ENCODE data around the gene ERC2.

ERC2 gene

GRCh38 chr3:56248021-56248420, 220.2 kb downstream of the ERC2 start:
- Histone ChIP-seq H3K79me2 (ENCODE audit: control insufficient read depth, insufficient read depth, low read length, poor library complexity) (no peaks in the 10 kb centered on the region), H3K27ac (ENCODE audit: low read depth, low read length) (no peak overlapping the region), H4K8ac (ENCODE audit: low read depth, low read length) (no peak overlapping the region), H4K91ac (ENCODE audit: low read depth, low read length) (no peak overlapping the region), H2BK12ac (ENCODE audit: low read length) (no peak overlapping the region), H3K9me3 (ENCODE audit: insufficient read depth, low read depth, low read length) (no peaks in the 10 kb centered on the region), H3K23ac (ENCODE audit: low read length) (no peak overlapping the region), H3K9ac (ENCODE audit: low read length) (no peak overlapping the region), H2BK120ac (ENCODE audit: insufficient read depth, low read length, poor library complexity) (no peak overlapping the region), H3K4me3 (ENCODE audit: low read depth, low read length) (no peak overlapping the region), H3K14ac (ENCODE audit: low read length) (no peak overlapping the region), H3K27me3 (ENCODE audit: insufficient read depth, low read length) (no peaks in the 10 kb centered on the region), H3K4ac (ENCODE audit: low read depth, low read length) (no peak overlapping the region), H2AK5ac (ENCODE audit: low read length) (no peak overlapping the region), H3K4me1 (ENCODE audit: control insufficient read depth in 1 of 2, insufficient read depth in 2 of 2, low read length in 2 of 2) (no peaks in the 10 kb centered on the region), H2BK5ac (ENCODE audit: low read depth, low read length, poor library complexity) (no peak overlapping the region), H2AFZ (ENCODE audit: insufficient read depth, low read length, poor library complexity) (no peak overlapping the region), H3K4me2 (ENCODE audit: low read length) (no peak overlapping the region), H3K18ac (ENCODE audit: low read length) (no peak overlapping the region), H4K12ac (ENCODE audit: low read depth, low read length) (no peak overlapping the region), H3K79me1 (ENCODE audit: low read length) (no peaks in the 10 kb centered on the region), H3K36me3 (ENCODE audit: control insufficient read depth in 1 of 2, insufficient read depth in 2 of 2, low read length in 2 of 2) (no peaks in the 10 kb centered on the region)
- DNase-seq, result peak; percentile 64 to 91
- no CpG with 5 or more reads among the region's 4 CpGs for WGBS (ENCODE audit: extremely low coverage, insufficient coverage, insufficient read length)

GRCh38 chr3:56238299-56238698, 230.0 kb downstream of the ERC2 start:
- Histone ChIP-seq H3K27ac (ENCODE audit: low read depth, low read length) (no peak overlapping the region), H3K4ac (ENCODE audit: low read depth, low read length) (no peak overlapping the region), H3K27me3 (ENCODE audit: insufficient read depth, low read length) (no peaks in the 10 kb centered on the region), H2BK120ac (ENCODE audit: insufficient read depth, low read length, poor library complexity) (no peak overlapping the region), H3K79me2 (ENCODE audit: control insufficient read depth, insufficient read depth, low read length, poor library complexity) (no peaks in the 10 kb centered on the region), H3K79me1 (ENCODE audit: low read length) (no peaks in the 10 kb centered on the region), H3K23ac (ENCODE audit: low read length) (no peak overlapping the region), H2BK12ac (ENCODE audit: low read length) (no peak overlapping the region), H3K9me3 (ENCODE audit: insufficient read depth, low read depth, low read length) (no peaks in the 10 kb centered on the region), H4K12ac (ENCODE audit: low read depth, low read length) (no peak overlapping the region), H3K9ac (ENCODE audit: low read length) (no peak overlapping the region), H4K91ac (ENCODE audit: low read depth, low read length) (no peak overlapping the region), H3K4me2 (ENCODE audit: low read length) (no peak overlapping the region), H2BK5ac (ENCODE audit: low read depth, low read length, poor library complexity) (no peak overlapping the region), H3K4me1 (ENCODE audit: control insufficient read depth in 1 of 2, insufficient read depth in 2 of 2, low read length in 2 of 2) (peaks cover 0 to 2% of the 10 kb centered on the region in 2 experiments), H2AK5ac (ENCODE audit: low read length) (no peak overlapping the region), H3K36me3 (ENCODE audit: control insufficient read depth in 1 of 2, insufficient read depth in 2 of 2, low read length in 2 of 2) (no peaks in the 10 kb centered on the region), H2AFZ (ENCODE audit: insufficient read depth, low read length, poor library complexity) (no peak overlapping the region), H3K4me3 (ENCODE audit: low read depth, low read length) (no peak overlapping the region), H3K14ac (ENCODE audit: low read length) (no peak overlapping the region), H4K8ac (ENCODE audit: low read depth, low read length) (no peak overlapping the region), H3K18ac (ENCODE audit: low read length) (no peak overlapping the region)
- no peak for DNase-seq
- no CpG with 5 or more reads among the region's 2 CpGs for WGBS (ENCODE audit: extremely low coverage, insufficient coverage, insufficient read length)

GRCh38 chr3:56233742-56234141, 234.5 kb downstream of the ERC2 start:
- Histone ChIP-seq H2BK5ac (ENCODE audit: low read depth, low read length, poor library complexity) (no peak overlapping the region), H2BK12ac (ENCODE audit: low read length) (no peak overlapping the region), H3K27me3 (ENCODE audit: insufficient read depth, low read length) (no peaks in the 10 kb centered on the region), H3K36me3 (ENCODE audit: control insufficient read depth in 1 of 2, insufficient read depth in 2 of 2, low read length in 2 of 2) (no peaks in the 10 kb centered on the region), H3K79me2 (ENCODE audit: control insufficient read depth, insufficient read depth, low read length, poor library complexity) (no peaks in the 10 kb centered on the region), H3K4me1 (ENCODE audit: control insufficient read depth in 1 of 2, insufficient read depth in 2 of 2, low read length in 2 of 2) (peaks cover 0 to 2% of the 10 kb centered on the region in 2 experiments), H3K4ac (ENCODE audit: low read depth, low read length) (no peak overlapping the region), H2AFZ (ENCODE audit: insufficient read depth, low read length, poor library complexity) (no peak overlapping the region), H4K91ac (ENCODE audit: low read depth, low read length) (no peak overlapping the region), H4K12ac (ENCODE audit: low read depth, low read length) (no peak overlapping the region), H3K79me1 (ENCODE audit: low read length) (no peaks in the 10 kb centered on the region), H3K4me3 (ENCODE audit: low read depth, low read length) (no peak overlapping the region), H2BK120ac (ENCODE audit: insufficient read depth, low read length, poor library complexity) (no peak overlapping the region), H3K14ac (ENCODE audit: low read length) (no peak overlapping the region), H3K23ac (ENCODE audit: low read length) (no peak overlapping the region), H3K9me3 (ENCODE audit: insufficient read depth, low read depth, low read length) (no peaks in the 10 kb centered on the region), H3K9ac (ENCODE audit: low read length) (no peak overlapping the region), H3K18ac (ENCODE audit: low read length) (no peak overlapping the region), H4K8ac (ENCODE audit: low read depth, low read length) (no peak overlapping the region), H2AK5ac (ENCODE audit: low read length) (no peak overlapping the region), H3K27ac (ENCODE audit: low read depth, low read length) (no peak overlapping the region), H3K4me2 (ENCODE audit: low read length) (no peak overlapping the region)
- no peak for DNase-seq
- no CpG with 5 or more reads among the region's 3 CpGs for WGBS (ENCODE audit: extremely low coverage, insufficient coverage, insufficient read length)

- H2BK12ac ChIP-seq (ENCODE audit: low read length), result no peak overlapping the region
- no peak overlapping the region for H2AFZ ChIP-seq (ENCODE audit: insufficient read depth, low read length, poor library complexity)
- no peak overlapping the region for H3K27ac ChIP-seq (ENCODE audit: low read depth, low read length)
- no peaks in the 10 kb centered on the region for H3K79me1 ChIP-seq (ENCODE audit: low read length)
- no peak overlapping the region for H4K12ac ChIP-seq (ENCODE audit: low read depth, low read length)
- H3K4me2 ChIP-seq (ENCODE audit: low read length), result no peak overlapping the region
- no peaks in the 10 kb centered on the region for H3K27me3 ChIP-seq (ENCODE audit: insufficient read depth, low read length)
- H3K36me3 ChIP-seq (ENCODE audit: control insufficient read depth in 1 of 2, insufficient read depth in 2 of 2, low read length in 2 of 2), result no peaks in the 10 kb centered on the region
- no peak overlapping the region for H4K91ac ChIP-seq (ENCODE audit: low read depth, low read length)
- no peak overlapping the region for H3K4me3 ChIP-seq (ENCODE audit: low read depth, low read length)
- H3K14ac ChIP-seq (ENCODE audit: low read length), result no peak overlapping the region
- no peak overlapping the region for H3K18ac ChIP-seq (ENCODE audit: low read length)
- WGBS (ENCODE audit: extremely low coverage, insufficient coverage, insufficient read length), result no CpG with 5 or more reads among the region's 1 CpG
- H3K4ac ChIP-seq (ENCODE audit: low read depth, low read length), result no peak overlapping the region
- H4K8ac ChIP-seq (ENCODE audit: low read depth, low read length), result no peak overlapping the region
- no peaks in the 10 kb centered on the region for H3K4me1 ChIP-seq (ENCODE audit: control insufficient read depth in 1 of 2, insufficient read depth in 2 of 2, low read length in 2 of 2)
- no peaks in the 10 kb centered on the region for H3K9me3 ChIP-seq (ENCODE audit: insufficient read depth, low read depth, low read length)
- H2BK120ac ChIP-seq (ENCODE audit: insufficient read depth, low read length, poor library complexity), result no peak overlapping the region
- H3K23ac ChIP-seq (ENCODE audit: low read length), result no peak overlapping the region
- H2AK5ac ChIP-seq (ENCODE audit: low read length), result no peak overlapping the region
- no peaks in the 10 kb centered on the region for H3K79me2 ChIP-seq (ENCODE audit: control insufficient read depth, insufficient read depth, low read length, poor library complexity)
- H3K9ac ChIP-seq (ENCODE audit: low read length), result no peak overlapping the region
- no peak for DNase-seq
- no peak overlapping the region for H2BK5ac ChIP-seq (ENCODE audit: low read depth, low read length, poor library complexity)
Measured at GRCh38 chr3:56229311-56229710, 239.0 kb downstream of the ERC2 start.
